HG02610 (cell line): ENCODE results near the gene CP.

Experiments
- ATAC-seq: cut with Tn5 transposase; IDR thresholded peaks from one replicate; pipeline ENCODE4 v1.9.1; 2021; ENCODE audit warnings: mild to moderate bottlenecking, moderate library complexity; ENCODE audit not compliant: unreplicated experiment

Gene CP

DNA sequence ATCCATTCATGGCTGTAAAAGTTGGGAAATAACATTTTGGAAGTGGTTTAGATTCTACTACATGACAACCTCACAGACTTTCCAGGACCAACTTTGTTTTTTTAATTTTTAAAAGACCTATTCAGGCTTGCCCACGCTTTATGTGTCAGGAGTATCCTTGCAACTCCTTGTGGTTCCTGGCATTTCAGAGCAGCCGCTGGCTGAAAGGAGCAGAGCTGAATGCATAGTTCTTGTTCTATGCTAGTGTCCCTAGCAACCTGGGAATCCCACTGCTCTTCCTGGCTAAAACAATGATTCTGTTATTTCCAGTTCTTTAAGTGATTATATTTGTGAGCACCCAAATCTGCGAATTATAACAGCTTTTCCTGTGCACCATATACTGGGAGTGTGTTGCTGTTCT lies 34.9 kb downstream of the CP start:
- ATAC-seq: no peak

- no peak for ATAC-seq
Observed at GRCh38 chr3:149186219-149186618, 35.4 kb downstream of the CP start.

DNA sequence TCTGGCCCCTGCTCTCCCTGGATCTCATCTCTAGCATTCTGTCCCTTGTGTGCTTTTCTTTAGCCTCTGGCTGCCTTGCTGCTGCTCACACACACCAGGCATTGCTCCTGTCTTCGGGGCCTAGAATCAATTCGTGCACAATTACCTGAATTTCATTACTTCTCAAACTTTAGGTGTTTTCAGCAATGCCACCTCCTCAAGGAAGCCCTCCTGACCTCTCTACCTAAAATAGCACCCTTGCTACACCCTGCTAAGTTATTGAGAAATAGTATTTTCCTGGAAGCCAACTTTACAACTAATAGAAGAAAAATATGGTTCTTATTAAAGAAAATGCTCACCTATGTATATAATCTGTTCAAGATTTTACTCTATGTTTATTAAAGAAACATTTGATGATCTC lies 40.4 kb downstream of the CP start:
- ATAC-seq: no peak

DNA sequence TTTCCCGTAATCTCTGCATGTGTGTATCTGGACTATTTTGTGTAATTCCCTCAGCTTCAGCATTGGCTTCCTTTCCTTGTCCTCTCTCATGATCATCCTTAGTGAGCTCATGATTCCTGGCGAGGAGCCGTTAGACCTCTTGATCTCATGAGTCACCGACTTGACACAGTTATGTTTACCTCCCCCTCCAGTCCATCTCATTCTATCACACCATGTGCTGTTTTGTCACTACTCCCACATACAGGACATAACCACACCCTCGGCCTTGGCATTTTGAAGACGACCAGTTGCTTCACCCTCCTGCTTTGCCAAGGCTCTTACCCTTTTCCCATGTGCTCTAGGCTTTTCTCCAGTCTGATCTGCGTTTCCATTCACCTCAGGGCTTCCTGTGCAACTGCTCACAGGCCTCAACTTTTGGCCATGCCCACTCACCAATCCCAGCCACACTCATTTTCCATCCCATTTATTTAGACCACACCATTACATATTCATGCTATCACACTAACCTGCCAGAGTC lies 41.5 kb downstream of the CP start:
- ATAC-seq: no peak

DNA sequence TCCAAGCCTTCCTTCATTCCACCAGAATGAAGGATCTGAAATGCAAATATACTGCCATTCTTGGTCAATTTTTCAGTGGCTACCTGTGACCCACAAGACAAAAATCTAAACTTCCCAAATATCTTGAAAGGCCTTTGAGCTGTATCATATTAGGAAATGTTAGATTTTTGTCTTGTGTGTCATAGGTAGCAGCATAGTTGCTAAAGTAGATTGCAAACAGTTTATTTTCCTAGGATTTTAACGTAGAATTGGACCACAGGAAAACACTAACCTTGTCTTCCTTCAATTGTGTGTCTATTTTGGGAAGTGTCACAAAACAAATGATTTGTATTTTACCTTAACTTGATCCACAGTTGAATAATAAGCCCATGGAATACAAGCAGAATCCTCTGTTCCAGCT lies 42.4 kb downstream of the CP start:
- ATAC-seq: no peak

DNA sequence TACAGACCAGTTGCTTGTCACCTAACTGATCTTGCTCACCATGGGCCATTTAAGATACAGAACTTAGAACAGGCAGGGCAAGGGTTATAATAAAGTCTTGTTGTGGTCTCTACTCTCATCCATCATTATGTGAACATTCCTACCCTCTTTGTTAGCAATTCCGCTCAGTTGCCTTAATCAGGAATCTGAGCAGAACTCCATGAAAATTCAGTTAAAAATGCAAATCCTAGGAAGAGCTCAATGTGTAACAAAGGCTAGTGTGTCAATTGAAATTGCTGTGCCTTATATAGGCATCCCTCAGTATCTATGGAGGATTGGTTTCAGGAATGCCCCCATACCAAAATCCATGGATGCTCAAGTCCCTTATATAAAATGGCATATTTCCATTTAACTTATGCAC lies 44.5 kb downstream of the CP start:
- ATAC-seq: no peak

GRCh38 chr3:149174901-149175300 lies 46.7 kb downstream of the CP start:
- ATAC-seq: peak; percentile 100

DNA sequence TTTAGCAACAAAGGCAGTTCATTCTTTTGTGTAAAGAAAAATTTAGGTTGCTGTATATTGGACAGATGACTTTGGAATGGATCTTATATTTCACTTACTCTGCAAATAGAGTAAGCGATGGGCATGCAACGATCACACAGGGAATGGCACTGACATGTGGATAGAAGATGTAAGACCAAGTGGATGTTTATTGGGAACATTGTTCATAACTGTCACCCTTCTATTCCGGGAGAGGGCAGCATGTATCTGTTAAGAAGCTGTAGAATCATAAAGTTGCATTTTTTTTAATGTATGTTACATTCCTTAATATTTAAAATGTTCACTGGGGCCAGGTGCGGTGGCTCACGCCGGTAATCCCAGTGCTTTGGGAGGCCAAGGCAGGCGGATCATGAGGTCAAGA lies 51.0 kb downstream of the CP start:
- no peak for ATAC-seq

DNA sequence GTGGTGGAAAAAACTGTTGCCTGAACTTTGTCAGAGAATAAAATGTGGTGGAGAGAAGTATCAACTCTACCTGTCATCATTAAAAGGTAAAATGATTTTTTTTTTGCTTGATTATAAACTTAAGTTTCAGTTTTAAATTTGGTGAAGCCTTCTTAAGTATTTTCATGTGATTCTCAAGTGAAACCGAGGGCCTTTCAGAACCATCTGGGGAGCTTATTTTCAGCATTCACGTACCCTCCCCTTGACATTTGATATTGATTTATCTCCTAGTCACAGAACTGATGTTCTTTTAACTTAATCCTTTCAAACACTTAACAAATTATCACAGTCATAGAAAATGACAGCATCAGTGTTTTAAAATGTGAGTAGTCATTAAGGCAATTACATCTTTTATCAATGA lies 53.7 kb downstream of the CP start:
- no peak for ATAC-seq

DNA sequence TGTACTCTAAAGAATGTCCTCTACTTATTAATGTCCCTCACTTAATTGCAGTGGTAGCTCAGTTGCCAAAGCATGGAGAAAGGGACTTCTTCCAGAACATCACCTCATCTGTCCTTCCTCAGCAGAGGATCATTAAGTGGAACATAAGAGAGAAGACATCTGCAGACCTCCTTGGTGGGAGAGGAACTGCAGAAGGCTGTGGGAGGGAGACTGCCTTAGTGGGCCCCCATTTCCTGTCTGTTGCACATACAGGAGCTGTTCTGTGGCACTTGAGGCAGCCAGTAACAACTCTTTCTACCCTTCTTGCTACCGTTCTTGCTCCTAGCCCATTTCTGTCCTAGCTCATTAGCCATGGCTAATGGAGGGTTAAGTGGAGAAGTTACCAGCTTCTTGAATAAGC lies 58.6 kb downstream of the CP start:
- no peak for ATAC-seq

GRCh38 chr3:149162007-149162406 lies 59.6 kb downstream of the CP start:
- no peak for ATAC-seq

- ATAC-seq: no peak
Observed at GRCh38 chr3:149160754-149161300, 60.8 kb downstream of the CP start.

- ATAC-seq: no peak
Observed at GRCh38 chr3:149153402-149153801, 68.2 kb downstream of the CP start.

DNA sequence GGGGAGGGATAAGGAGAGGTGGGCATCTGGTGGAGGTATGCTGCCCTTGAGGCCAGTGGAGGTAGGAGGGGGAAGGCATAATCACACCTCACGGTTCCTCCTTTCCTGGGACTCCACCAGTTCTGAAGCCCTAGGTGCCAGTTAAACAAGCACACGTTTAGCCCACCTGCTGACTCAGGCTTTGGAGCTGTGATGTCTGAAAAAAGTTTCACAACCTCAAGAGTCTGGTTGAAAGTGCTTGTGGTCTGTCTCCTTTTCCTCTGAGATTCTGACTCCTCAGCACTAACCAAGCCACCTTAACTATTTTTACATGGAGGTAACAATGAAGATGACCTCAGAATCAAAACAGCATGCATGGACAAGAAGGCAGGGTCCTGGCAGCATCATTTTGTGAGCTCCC lies 69.2 kb downstream of the CP start:
- peak; percentile 96 for ATAC-seq

DNA sequence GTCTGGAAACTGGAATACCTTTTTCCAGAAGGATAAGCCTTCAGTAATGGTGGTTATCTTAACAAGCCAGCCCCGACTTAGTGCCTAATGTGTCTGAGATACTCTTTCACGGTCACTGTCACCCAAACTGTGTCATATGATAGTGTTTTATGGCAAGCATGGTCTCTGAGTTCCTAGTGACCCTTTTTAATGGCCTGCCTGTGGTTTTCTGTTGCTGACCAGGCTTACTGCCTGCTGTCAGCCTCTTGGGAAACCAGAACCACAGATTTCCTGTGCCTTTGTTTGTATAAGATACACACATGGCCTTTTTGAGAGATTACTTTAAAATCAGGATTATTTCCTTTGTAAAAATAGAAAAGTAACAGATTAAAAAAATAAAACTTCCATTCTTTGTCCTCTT lies 69.8 kb downstream of the CP start:
- ATAC-seq: no peak

DNA sequence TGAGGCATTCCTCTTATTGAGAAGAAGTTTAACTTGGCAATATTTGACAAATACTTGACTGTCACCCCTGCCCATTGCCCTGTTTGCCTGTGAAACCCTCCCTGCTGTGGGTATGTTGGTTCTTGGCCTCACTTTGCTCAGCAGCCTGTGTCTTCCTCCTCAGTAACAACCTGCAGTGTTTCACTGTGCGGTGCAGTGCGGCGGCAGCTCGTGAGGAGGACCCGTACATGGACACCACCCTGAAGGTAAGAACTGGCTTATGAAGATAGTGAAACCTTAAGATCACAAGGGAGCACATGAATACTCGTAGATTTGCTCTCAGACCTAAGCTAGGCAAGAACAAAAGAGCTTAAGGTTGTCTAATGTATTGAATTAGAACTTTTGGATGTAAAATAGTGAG lies 71.2 kb downstream of the CP start:
- ATAC-seq: no peak

- peak; percentile 51 for ATAC-seq
Observed at GRCh38 chr3:149145974-149146373, 75.7 kb downstream of the CP start.

DNA sequence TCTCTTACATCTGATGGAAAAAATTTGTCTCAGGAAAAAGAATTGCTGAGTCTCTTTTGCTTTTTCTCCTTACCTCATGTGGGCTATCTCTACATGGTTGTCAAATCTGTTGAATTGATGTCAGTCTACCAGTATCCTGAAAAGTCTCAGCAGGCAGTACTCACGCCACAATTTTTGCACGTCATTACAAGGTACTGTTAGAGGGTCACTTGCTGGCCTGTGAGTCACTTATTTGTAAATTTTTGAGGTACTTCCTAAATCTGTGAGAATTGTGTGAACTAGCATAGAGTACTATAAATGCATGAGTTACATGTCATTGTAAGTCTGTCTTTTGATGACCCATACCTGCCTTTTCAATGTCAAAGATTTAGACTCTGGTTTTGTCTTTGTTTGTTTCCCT lies 76.3 kb downstream of the CP start:
- peak; percentile 17 for ATAC-seq

DNA sequence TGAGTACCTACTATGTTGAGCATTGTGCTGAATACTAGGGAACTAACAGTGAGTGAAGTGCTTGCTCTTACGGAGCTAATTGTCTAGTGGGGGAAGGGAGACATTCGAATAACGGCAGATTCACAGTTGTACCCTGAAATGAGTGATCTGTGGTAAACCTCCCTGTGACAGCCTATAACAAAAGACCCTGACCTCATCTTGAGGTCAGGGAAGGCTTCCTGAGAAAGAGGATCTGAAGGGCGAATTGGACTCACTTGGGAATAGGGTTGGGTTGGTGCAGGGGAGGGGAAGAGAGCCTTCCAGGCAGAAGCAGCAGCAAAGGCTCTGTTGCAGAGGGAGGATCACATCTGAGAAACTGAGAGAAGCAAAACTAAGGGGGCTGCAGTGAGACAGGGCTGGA lies 78.9 kb downstream of the CP start:
- ATAC-seq: no peak

- ATAC-seq: no peak
Observed at GRCh38 chr3:149134575-149134974, 87.1 kb downstream of the CP start.

- ATAC-seq: no peak
Observed at GRCh38 chr3:149131589-149131988, 90.0 kb downstream of the CP start.

DNA sequence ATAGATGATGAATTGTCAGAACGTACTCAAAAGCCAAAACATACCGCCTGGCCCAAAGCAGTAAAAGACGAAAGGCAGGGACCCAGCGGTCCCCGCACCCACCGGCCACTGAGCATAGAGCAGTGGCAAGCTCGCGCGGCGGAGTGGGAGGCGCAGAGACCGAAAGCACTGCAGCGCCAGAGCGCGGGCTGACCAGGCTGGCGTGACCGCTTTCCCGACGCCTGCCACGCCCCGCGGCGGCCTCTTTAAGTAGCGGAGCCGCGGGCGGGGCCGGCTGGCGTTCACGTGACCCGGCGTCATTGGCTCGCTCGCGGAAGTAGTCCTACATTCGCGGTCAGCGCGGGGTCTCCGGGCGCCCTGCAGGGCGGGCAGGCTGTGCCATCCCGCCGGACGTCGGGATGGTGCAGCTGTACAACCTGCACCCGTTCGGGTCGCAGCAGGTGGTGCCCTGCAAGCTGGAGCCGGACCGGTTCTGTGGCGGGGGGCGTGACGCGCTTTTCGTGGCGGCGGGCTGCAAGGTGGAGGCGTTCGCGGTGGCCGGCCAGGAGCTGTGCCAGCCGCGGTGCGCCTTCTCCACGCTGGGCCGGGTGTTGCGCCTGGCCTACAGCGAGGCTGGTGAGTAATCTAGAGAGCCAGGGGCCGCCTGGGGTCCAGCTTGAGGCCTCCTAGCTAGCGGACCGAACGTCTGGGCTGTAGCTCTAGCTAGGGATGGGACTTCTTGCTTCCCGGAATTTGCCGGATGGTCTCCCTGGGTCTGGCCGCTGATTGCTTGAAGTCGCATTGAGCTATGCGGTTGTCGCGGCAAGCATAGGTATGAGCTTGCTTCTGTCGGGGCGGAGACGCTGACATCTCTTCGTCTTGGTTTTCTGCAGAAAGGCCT lies 92.1 kb downstream of the CP start, which contains the start of gene HPS3:
HPS3 (plus strand) TSS at position 313 of the 880 bp plus-strand sequence; CDS start at position 399, 86 bp downstream.
- peak; percentile 96 for ATAC-seq
